ENCODE measurements around the gene RER1.

Gene RER1

DNA sequence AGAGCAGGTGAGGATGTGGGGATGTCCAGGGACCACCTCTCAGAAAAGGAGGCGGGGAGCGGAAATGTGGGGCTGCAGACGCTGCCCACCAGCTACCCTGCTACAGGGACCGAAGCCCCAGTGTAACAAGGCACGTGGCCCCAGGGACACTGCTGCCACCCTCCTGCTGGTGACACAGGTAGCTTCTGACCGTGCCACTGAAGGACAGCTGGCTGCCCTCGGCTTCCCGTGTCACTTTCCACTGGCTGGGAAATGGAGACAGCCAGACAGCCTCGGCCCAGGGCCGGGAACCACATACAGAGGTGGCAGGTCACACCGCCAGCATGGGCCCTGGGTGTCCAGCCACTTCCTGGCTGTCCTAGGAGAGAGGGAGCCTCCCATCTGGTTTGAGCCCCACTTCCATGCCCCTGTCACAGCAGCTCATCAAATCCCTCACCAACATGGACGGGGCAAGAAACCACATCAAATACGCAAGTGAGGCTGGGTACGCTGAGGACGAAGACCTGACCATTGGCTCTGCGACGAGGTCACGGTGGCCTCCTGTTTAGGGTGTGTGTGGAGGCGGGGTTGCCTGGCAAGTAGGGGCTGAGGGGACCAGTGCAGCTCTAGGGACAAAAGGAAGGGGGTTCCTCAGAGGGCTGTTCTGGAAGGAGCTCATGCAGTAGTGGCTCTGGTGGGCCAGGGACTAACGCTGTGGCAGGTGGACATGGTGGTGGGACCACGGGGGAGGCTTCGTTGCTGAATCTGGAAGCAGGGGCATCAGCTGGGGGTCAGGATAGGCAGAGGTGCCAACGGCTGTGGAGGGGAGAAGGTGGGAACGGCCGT lies 15.7 kb downstream of the RER1 start:
- no peak for DNase-seq (ENCODE audit: low spot score)

DNA sequence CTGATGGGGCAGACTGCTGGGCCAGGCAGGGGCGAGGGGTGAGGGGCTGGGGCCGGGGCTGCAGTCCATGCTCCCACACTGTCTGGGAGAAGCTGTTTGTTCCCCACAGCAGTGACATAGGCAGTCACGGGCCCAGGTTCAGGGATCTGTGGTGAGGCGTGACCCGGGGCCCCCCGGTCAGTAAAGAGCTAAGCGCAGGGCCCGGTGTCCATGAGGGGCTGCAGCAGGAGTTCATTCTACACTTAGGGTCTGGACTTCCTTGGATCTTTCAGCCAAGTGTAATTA lies 16.3 kb downstream of the RER1 start:
- no peak for DNase-seq (ENCODE audit: low spot score)

DNA sequence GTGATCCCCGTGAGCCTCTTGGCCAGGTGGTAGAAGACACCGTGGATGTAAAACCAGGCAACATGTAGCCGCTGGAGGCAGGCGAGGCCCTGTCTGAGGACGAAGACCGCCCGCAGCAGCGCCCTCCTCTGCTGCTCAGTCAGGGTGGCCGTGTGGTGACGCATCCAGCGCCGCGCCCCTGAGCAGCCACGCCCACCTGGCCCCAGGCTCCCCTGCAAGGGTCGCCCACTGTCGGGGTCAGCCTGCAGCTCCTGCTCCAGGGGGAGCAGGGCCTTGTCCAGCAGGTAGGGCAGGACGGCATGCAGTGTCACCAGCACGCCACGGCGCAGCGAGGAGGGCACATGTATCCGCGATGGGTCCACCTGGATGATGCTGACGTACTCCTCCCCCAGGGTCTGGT lies 16.8 kb downstream of the RER1 start:
- DNase-seq (ENCODE audit: low spot score), result no peak

DNA sequence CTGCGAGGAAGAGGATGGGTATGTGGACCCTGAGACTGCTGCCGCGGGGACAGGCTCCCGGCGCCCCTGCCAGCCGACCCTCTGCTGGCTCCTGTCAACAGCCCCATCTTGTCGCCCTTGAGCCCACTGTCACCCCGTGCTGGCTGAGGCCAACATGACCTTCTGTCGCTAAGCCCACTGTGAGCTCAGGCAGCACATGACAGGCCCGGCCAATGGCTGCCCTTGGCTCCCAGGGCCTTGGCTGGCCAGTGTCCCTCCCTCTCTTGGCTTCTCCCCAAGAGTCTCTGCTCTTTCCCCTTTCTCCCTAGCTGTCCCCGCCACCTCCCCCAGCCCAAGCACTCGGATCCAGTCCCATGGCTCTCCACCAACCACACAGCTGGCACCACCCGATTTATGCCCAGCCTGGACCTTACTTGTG lies 17.2 kb downstream of the RER1 start:
- DNase-seq (ENCODE audit: low spot score), result no peak

DNA sequence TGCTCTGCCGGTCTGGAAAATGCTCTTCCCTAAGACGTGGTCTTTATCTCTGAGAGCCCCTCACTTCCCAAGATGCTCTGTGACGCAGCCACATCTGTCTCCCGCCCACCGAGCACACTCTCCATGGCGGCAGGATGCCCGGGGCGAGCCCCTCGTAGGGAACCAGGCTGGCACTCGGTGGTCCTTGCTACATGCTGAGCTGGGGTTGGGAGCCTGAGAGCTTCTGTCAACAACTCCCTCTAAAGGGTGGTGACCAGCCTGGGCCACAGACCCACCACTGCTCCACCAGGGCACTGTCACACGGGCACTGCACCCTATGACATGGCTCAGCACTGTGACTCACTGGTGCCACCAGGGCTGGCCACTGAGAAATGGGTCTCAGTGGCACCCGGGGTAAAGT lies 18.1 kb downstream of the RER1 start:
- no peak for DNase-seq (ENCODE audit: low spot score)

DNA sequence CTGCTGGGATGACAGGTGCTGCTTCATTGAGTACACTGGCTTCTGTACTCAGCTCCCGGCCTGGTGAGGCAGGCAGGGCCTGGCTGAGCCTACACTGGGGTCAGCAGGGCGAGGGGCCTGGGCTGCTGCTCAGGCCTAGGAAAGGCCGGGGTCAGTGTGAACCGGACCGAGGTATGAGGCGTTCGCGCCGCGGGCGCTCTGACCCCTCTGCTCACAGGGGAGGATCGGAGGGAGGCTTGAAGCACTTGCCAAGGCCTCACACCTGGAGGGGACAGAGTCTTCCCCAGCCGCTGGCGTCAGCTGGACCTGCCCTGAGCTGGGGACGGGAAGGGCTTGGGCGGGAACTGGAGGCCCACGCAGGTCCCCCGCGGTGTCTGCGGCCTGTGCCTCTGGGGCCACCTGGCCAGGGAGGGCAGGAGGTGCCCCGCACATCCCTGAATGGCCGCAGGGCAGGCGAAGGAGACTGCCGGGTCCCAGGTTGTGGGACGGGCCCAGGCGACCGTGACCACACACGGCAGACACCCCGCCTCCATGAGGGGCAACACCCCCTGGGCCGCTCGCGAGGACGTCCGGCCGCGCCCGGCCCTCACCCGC lies 20.3 kb downstream of the RER1 start:
- DNase-seq (ENCODE audit: low spot score), result no peak

DNA sequence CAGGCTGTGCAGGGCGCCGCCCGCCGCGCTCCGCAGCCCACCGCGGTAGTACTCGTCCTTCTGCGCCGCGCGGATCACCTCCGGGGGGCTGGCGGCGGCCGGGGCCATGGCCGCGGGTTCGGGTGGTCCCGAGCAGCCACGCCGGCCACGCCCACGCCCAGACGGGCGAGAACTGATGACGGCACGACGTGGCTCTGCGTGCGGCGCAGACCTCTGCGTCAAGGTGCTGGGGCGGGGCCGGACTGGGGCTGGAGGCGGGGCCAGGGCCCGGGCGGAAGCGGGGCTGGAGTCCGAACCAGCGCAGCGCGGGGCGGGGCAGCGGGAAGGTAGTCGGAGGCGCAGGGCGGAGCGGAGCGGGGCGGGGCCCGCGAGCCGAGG lies 20.7 kb downstream of the RER1 start, which contains the start of gene PEX10:
Gene PEX10, minus strand, starts transcription at position 170 of the 378 bp plus-strand sequence. Its CDS starts 62 bp downstream, at position 108.
- DNase-seq (ENCODE audit: low spot score), result peak; percentile 93

DNA sequence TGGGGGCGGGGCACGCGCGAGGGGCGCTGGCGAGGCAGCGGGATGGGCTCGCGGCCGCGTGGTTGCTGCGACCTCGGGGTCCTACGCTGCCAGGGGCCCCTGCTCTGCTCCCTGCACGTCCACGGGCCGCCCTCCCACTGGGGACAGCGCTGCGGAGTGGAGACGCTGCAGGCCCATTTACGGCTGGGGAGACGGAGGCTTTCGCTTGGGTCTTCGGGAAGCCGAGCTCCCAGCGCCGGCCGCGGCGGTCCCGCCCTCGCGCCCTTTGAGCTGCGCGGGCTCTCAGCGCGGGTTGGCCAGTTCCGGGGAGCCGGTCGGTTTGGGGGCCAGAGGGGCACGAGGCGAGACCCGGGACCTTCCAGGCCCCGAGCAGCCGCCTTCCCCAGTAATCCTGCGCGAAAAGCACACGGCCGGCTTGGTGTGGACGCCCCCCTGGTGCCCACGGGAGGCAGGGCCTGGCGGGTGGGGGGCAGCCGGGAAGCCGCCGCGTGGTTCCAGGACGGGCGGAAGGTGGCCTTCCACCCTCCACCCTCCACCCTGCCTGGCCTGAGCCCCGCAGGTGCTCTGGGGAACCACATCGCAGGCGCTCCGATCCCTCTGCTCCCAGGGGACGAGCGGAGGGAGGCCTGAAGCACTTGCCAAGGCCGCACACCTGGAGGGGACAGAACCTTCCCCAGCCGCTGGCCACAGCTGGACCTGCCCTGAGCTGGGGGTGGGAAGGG lies 21.3 kb downstream of the RER1 start:
- DNase-seq (ENCODE audit: low spot score), result no peak

DNA sequence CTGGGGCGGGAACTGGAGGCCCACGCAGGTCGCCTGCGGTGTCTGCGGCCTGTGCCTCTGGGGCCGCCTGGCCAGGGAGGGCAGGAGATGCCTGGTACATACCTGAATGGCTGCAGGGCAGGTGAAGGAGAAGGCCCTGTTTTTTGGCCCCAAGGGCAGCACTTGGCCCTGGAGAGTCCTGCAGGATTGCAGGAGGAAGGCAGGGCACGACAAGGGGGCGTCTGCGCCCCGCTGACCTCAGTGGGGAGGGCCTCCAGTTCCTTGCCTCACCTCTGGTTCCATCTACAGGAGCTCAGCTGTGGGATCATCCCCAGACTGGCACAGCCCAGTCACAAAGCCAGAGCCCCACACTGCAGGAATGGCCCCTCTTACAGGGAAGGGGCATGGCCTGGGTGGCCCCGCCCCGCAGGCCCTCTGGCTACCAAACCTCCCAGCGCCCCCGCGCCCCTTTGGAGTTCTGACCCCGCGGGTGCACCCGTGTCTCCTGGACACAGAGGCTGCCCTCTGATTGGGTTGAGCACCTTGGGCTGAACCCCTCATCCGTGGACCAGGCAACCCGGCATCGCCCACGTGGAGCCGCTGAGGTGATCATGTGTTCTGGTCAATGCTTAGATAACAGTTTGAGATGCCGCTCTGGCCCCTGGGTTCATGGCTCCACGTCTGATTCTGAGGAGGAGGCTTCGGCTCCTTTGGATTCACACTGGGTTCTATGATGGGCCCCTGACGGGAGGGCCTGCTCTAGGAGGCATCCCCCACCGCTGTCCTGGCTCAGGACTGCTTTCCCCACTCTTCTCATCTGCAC lies 22.1 kb downstream of the RER1 start:
- DNase-seq (ENCODE audit: low spot score), result peak; percentile 43

DNA sequence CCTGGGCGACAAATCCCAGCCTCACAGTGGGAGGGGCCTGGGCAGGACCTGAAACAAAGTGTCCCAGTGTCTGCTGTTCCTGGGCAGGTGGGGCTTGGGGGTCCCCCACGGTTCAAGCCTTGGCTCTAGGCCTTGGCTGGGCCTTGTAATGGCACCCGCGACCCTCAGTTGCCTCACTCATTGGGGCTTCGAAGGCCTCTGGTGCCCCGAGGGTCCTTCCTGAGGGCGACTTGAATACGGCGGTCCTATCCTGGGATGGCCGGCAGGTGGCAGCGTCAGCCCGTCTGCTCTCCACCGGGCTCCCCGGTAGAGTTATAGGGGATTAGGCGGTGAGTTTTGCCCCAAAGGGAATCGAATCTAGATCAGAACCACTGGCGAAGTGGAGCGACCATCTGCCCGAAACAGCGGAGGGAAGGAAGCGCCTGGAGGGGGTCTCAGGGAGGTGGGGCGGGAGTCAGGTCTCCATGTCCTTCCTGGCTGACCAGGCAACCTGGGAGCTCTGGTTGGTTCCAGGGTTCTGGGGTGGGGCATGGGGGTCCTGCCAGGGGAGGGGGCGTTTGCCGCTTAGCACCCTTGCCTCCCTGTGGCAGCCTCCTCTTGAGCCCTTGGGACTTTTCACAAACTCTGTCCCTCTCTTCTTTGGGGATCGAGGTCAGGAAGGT lies 22.8 kb downstream of the RER1 start:
- DNase-seq (ENCODE audit: low spot score), result peak; percentile 76

DNA sequence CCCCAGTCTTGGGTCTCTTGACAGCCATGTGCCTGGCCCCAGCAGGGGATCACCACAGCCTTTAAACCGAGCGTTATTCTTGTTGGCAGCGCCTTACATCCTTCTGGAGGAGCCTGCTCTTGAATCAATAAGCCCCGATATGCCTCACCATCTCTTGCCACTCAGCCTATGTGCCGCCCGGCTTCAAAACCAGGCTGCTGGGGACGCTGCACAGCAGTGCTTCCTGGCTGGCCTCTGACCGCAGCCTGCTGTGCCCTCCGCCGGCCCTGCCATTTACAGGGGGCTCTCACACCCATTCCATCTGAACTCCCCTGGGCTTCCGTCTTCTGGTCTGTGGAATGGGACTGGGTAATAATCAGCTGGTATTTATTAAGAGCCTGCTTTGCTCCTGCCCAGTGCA lies 23.7 kb downstream of the RER1 start:
- DNase-seq (ENCODE audit: low spot score), result no peak

DNA sequence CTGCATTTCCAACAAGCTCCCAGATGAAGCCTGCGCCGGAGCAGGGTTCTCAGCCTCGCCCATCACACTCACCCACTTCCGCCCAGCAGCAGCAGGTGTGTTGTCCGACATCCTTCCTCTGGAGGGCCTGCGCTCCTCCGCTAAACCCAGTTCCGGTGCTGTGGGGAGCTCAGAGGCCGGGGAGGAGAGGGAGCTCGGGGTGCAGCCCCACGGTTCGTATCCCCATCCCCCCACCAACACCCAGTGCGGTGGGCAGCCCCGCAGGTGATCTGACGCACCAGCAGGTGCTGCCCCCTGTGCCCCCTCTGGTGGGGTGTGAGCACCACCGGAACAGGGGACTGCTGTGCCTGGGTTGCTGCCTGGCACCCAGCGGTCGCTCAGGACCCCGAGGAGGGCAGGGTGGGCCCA lies 24.2 kb downstream of the RER1 start:
- no peak for DNase-seq (ENCODE audit: low spot score)

DNA sequence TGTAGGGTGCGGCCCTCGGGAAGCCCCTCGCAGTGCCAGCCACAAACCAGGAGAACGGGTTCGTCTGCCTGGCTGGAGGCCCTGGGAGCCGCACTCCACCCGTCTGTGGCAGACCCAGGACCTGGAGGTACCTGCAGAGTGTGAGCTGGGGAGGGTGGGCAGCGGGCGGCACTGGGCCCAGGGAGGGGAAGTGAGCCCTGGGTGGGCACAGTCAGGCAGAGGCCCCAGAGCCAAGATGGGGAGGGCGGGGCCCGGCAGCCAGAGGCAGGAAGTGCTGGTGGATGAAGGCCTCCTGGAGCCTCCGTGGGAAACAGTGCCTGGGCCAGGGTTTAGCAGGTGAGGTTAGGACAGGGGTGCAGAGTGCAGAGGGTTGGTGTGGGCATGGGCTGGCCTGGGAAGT lies 24.8 kb downstream of the RER1 start:
- no peak for DNase-seq (ENCODE audit: low spot score)

DNA sequence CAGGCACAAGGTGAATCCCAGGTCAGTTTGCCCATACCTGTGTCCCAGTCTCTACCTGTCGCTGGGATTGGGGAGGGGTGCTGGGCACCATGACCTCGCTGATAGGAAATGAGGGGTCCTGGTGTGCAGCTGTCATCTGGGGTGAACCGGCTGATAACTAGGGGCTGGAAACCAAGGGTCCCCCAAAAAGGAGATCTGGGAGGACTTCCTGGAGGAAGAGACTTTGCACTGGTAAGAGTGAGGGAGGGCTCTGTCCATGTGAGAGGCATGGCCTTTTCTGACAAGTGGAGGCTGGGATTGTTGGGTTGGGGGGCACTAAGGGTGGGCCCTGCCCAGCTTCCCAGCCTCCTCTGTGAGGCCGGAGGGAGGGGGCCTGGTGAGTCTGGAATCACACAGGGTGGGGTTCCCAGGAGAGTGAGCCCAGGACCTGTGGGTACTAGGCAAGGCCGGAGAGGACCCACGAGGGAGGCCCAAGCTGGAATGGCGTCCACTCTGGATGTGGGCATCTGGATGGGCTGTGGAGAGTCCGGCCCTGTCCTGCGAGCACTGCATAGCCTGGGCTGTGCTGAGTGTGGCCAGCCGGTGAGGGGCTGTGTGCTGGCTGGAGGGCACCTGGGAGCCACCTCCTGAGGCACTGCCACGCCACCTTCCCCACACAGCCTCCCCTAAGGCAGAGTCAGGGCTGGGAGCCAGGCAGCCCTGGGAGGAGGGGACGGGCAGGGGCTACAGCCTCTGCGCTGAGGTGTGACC lies 25.6 kb downstream of the RER1 start:
- DNase-seq (ENCODE audit: low spot score), result no peak

DNA sequence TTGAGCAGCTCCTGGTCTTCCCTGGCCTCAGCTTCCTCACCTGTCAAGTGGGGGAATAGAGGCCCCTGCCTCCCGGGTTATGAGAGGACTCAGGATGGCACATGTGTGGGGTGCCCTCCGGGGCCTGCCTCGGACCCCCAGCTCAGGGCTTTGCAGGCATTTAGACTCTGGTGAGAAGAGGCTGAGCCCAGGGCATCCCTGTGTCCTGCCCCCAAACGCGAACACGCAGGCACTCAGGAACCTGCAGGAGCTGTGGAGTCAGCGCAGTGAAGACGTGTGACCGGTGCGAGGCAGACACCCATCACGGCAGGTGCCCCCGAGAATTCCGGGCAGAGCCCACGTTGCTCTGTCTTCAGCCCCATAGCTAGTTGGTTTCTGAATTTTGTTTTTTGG lies 26.2 kb downstream of the RER1 start:
- no peak for DNase-seq (ENCODE audit: low spot score)

DNA sequence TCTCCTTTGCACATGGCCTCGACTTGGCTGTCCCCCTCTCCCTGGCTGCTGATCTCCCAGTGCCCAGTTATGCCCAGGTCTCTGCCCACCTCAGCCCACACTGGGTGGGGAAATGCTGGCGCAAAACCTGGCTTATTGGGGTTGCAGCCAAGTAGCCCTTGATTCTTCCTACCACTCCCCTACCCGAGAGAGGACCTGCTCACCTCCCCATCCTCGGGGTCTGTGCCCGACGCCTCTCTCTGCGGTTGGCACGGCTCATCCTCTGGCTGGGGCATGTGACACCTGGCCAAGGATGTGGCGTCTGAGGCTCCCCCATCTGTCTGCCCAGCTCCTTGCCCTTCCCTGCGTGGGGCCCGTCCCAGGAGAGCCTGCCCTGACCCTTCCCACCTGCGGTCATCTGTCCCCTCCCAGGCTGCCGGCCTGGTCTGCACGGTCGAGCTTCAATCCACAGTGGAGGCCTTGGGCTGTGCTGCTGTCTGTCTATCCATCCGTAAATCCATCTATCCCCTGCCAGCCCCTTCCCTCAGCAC lies 27.2 kb downstream of the RER1 start:
- no peak for DNase-seq (ENCODE audit: low spot score)

DNA sequence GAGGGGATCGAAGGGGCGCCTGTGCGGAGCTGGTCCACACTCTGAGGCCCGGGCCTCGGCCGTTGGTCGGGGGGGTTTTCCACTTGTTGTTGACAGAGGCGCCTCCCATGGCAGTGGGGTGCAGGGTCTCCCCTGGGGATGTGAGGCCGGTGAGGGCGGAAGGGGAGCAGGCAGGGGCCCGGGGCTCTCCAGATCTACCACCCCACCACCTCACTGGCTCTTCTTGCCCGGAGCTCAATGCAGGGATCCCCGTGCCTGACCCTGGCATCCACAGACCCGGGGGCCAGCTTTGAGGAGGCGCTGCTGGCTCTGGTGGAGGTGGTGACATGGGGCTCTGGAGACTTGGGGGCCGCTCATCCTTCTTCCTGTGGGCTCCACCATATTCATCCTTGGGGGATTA lies 27.8 kb downstream of the RER1 start:
- no peak for DNase-seq (ENCODE audit: low spot score)

DNA sequence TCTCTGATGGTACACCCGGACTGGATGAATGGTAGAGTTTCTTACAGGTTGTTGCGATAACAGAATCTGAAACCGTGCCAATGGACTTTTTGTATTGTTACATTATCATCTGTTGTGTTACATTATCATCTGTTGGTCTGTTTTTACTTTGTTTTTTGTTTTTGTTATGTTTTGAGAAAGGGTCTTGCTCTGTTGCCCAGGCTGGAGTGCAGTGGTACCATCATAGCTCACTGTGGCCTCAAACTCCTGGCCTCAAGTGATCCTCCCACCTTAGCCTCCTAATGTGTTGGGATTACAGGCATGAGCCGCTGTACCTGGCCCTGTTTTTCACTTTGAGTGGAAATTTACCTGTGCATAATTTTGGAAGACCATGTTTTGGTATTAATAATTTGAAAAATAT lies 30.9 kb downstream of the RER1 start:
- DNase-seq (ENCODE audit: low spot score), result no peak

DNA sequence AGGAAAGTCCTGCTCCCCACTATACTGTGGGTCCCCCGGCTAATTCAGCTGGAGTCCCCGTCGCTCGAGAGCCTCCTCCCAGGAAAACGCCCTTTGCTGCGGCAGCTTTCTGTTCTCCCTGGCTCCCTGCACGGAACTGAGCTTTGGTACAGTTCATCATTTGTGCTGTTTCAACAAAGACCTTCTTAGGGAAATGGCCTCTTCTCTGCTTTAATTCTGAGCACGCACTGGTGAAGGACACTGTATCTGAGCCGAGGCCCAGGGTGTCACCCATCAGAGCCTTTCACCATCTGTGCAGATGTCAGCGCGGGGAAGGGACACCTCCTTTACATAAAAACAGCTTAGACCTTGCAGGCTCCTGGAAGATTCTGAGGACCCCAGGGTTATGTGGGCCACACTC lies 34.3 kb downstream of the RER1 start:
- DNase-seq (ENCODE audit: low spot score), result no peak

DNA sequence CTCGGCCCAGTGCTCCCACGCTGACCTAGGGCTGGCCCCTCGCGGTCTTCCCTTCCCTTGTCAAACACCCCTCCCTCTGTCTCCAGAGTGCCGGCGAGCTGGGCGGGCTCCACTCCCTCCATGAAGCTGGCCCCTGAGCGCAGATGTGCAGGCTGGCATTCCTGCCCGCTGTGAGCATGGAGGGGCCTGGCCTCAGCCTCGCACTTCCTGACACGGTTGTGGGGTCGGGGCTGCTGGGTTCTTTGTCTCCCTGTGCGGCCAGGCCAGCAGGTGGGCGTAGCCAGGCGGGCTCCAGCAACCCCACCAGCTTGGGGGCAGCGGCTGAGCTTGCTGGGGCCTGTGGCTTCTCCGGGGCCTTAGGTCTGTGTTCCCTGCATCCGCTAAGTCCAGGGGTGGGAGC lies 34.9 kb downstream of the RER1 start:
- DNase-seq (ENCODE audit: low spot score), result no peak

DNA sequence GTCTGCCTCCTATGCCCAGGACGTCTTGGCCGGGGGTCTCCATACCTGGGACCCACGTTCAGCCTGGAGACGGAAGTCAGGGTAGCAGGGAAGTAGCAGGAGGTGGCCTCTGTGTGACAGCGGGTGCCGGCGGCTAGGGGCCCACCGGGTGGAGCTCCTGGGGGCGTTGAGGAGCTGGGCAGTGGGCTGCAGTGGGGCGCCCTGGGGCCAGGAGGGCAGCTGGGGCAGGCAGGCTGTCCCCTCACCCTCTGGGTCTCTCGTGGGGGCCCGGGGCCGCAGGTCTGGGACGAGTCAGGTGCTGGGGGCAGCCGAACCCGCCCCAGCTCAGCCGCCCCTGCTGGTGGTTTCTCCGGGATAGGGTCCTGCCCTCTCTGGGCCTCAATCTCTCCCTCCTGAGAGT lies 35.4 kb downstream of the RER1 start:
- DNase-seq (ENCODE audit: low spot score), result no peak

Measured in cerebellar cortex (tissue), 1 donor.